OCI-LY7 (cell line): ENCODE measurements around the gene GRIA1. TPM values are rescaled to one million over a fixed set of nuclear protein-coding genes. Genes with fewer than 3 reads are reported as not detected.

Source experiments
- BruUV-seq: library from RNA; stranded (reverse); fragments of 400-500 nt; replicated peaks from 2 replicates; lab custom pipeline; 2021; lab: Mats Ljungman, UMichigan
- CTCF ChIA-PET: fragments of 300-600 bp; sonication (Branson Sonifier 250); formaldehyde crosslinking; loops from one replicate; lab custom pipeline; 2022; ENCODE audit warnings: antibody characterized with exemption; ENCODE audit not compliant: unreplicated experiment; lab: Charles Lee
- POLR2A ChIA-PET: fragments of 300-600 bp; sonication (Branson Sonifier 250); formaldehyde crosslinking; loops from one replicate; lab custom pipeline; 2022; ENCODE audit warnings: antibody characterized with exemption; lab: Charles Lee
- DNase-seq: peaks from one replicate; pipeline ENCODE4 v3.0.0-alpha.2; 2015; ENCODE audit warnings: low spot score
- H2AFZ ChIP-seq: fragments of 200-600 bp; sonication (generic), shearing (Covaris generic); 2 replicates; pipeline ENCODE4 v1.6.1; 2014; ENCODE audit warnings: mild to moderate bottlenecking, antibody characterized with exemption, low read length, moderate library complexity
- H3K27ac ChIP-seq: fragments of 200-600 bp; sonication (generic); 2 replicates; pipeline ENCODE4 v1.5.1; 2014; ENCODE audit warnings: mixed run types, low read depth, mild to moderate bottlenecking, moderate library complexity, low read length, inconsistent platforms; ENCODE audit not compliant: poor library complexity, severe bottlenecking
- H3K36me3 ChIP-seq: fragments of 200-600 bp; sonication (generic); 2 replicates; pipeline ENCODE4 v1.6.1; 2014; ENCODE audit warnings: mild to moderate bottlenecking, antibody characterized with exemption, low read length, moderate library complexity, mixed read lengths; ENCODE audit not compliant: insufficient read depth
- H3K4me1 ChIP-seq: fragments of 200-600 bp; sonication (generic); 2 replicates; pipeline ENCODE4 v1.5.1; 2014; ENCODE audit warnings: mild to moderate bottlenecking, low read length; ENCODE audit not compliant: insufficient read depth, poor library complexity, severe bottlenecking
- H3K4me2 ChIP-seq: fragments of 200-600 bp; sonication (generic); 2 replicates; pipeline ENCODE4 v1.6.1; 2014; ENCODE audit warnings: mild to moderate bottlenecking, low read length
- H3K4me3 ChIP-seq: fragments of 200-600 bp; sonication (generic); 2 replicates; pipeline ENCODE4 v1.5.1; 2014; ENCODE audit warnings: mild to moderate bottlenecking, low read depth, low read length; ENCODE audit not compliant: poor library complexity, severe bottlenecking
- H3K79me2 ChIP-seq: fragments of 200-600 bp; sonication (generic); 2 replicates; pipeline ENCODE4 v1.6.1; 2016; ENCODE audit warnings: low read depth, mild to moderate bottlenecking, low read length, moderate library complexity, mixed read lengths; ENCODE audit not compliant: insufficient read depth
- H3K9me2 ChIP-seq: fragments of 200-600 bp; sonication (generic); 2 replicates; pipeline ENCODE4 v1.6.1; 2016; ENCODE audit warnings: mild to moderate bottlenecking, low read length, mixed read lengths; ENCODE audit not compliant: insufficient read depth
- H3K9me3 ChIP-seq: fragments of 200-600 bp; sonication (generic); 2 replicates; pipeline ENCODE4 v1.6.1; 2014; ENCODE audit warnings: mild to moderate bottlenecking, mixed run types, low read length, mixed read lengths
- H4K20me1 ChIP-seq: fragments of 200-600 bp; sonication (generic); 2 replicates; pipeline ENCODE4 v1.6.1; 2014; ENCODE audit warnings: mild to moderate bottlenecking, antibody characterized with exemption, low read length, moderate library complexity, mixed read lengths; ENCODE audit not compliant: insufficient read depth
- EZH2phosphoT487 ChIP-seq: fragments of 200-600 bp; sonication (generic); IDR thresholded peaks from 2 replicates; pipeline ENCODE4 v1.6.1; 2018; ENCODE audit warnings: low read depth, borderline replicate concordance, mild to moderate bottlenecking, mixed run types, antibody characterized with exemption, low read length, moderate library complexity, mixed read lengths
- intact Hi-C: fragments of 100-400 bp; cut with micrococcal nuclease; formaldehyde crosslinking; loops from one replicate; pipeline ENCODE4 v1.10.0; 2022; ENCODE audit not compliant: unreplicated experiment
- total RNA-seq, 2 experiments: library from RNA; depleted of rRNA in 1 of 2; stranded (reverse); fragments of >200 nt in 1 of 2; shearing (Covaris generic) in 1 of 2; gene quantifications; 2 replicates each; pipeline ENCODE4 v1.2.3, GENCODE V29; 2014 to 2022
- TF ChIP-seq, protein P1 (sequence below): fragments of 200-600 bp; sonication (generic); conservative IDR thresholded peaks from 2 replicates; pipeline ENCODE4 v1.5.1; 2014; ENCODE audit warnings: mild to moderate bottlenecking, antibody characterized with exemption, low read length, moderate library complexity, mixed read lengths

Gene GRIA1
- total RNA-seq, 2 experiments from 2014 or later: not detected

DNA sequence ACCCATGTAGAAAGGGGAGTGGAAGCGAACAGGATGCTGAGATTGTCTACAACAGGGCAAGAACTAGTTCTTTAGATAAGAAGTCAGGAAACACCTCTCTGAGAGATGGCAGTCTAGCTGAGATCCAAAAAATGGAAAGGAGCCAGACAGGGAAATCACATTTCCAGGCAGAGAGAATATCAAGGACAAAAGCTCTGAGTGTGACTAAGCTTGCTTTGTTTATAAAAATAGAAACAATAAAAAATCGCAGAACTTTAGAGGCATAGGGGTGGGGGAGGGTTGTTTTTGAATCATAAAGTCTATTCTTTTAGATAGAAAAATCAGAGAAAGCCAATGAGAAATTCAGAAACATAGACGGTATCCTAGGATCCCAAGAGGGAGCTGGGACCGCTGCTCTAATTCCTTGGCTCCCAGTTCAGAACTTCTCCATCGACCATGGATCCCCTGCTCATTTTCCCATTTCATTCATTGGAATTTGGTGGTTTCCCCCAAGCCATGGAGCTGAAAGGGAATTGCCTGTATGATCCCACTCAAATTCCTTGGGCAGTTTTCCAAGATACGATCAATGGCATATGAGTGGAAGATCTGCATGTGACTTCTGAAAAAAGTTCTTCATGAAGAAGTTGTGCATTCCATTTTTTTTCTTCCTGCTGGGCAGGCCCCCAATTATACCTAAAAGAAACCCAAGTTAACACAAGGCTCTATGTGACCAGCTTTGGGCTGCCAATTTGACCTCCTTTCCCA is 182.0 kb downstream of the GRIA1 start:
- no peaks in the 10 kb centered on the region for H3K79me2 ChIP-seq
- ChIA-PET CTCF (interaction anchor here (0.5 kb wide), 1 partner anchor 352 kb away, joined by 3 read pairs; no protein-coding TSS in a partner anchor), POLR2A (interaction anchor here (0.7 to 2.1 kb wide), 3 partner anchors 12 to 34 kb away, joined by 4 to 7 read pairs (median 4); no protein-coding TSS in a partner anchor)
- H3K9me3 ChIP-seq: no peaks in the 10 kb centered on the region
- TF ChIP-seq EZH2phosphoT487: no peak
- TF ChIP-seq, protein P1, sequence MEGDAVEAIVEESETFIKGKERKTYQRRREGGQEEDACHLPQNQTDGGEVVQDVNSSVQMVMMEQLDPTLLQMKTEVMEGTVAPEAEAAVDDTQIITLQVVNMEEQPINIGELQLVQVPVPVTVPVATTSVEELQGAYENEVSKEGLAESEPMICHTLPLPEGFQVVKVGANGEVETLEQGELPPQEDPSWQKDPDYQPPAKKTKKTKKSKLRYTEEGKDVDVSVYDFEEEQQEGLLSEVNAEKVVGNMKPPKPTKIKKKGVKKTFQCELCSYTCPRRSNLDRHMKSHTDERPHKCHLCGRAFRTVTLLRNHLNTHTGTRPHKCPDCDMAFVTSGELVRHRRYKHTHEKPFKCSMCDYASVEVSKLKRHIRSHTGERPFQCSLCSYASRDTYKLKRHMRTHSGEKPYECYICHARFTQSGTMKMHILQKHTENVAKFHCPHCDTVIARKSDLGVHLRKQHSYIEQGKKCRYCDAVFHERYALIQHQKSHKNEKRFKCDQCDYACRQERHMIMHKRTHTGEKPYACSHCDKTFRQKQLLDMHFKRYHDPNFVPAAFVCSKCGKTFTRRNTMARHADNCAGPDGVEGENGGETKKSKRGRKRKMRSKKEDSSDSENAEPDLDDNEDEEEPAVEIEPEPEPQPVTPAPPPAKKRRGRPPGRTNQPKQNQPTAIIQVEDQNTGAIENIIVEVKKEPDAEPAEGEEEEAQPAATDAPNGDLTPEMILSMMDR: no peak
- H4K20me1 ChIP-seq: no peaks in the 10 kb centered on the region
- no TSS peak for BruUV-seq
- H3K4me3 ChIP-seq: no peak overlapping the region
- no peak overlapping the region for H2AFZ ChIP-seq
- no peak for DNase-seq
- H3K27ac ChIP-seq: no peak overlapping the region
- no peaks in the 10 kb centered on the region for H3K36me3 ChIP-seq
- intact Hi-C loops: no loop called here
- H3K9me2 ChIP-seq: no peaks in the 10 kb centered on the region
- no peaks in the 10 kb centered on the region for H3K4me1 ChIP-seq
- no peak overlapping the region for H3K4me2 ChIP-seq

DNA sequence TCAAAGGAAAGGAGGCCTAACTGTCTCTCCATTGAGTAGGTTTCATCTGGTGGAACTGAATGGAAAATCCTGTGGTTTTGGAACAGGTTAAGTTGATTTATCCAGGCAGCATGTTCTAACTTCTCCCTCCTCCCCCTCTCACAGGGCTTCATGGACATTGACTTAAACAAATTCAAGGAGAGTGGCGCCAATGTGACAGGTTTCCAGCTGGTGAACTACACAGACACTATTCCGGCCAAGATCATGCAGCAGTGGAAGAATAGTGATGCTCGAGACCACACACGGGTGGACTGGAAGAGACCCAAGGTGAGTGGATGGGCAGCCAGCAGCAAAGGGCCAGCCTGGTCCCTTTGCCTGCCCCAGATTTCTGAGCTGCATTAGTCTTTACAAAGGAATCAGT is 183.9 kb downstream of the GRIA1 start:
- Histone ChIP-seq H3K4me2 (no peak overlapping the region), H3K4me1 (no peaks in the 10 kb centered on the region), H3K4me3 (no peak overlapping the region), H3K79me2 (no peaks in the 10 kb centered on the region), H2AFZ (no peak overlapping the region), H4K20me1 (no peaks in the 10 kb centered on the region), H3K9me3 (no peaks in the 10 kb centered on the region), H3K27ac (no peak overlapping the region), H3K36me3 (no peaks in the 10 kb centered on the region), H3K9me2 (no peaks in the 10 kb centered on the region)
- TF ChIP-seq, protein P1: no peak
- no peak for TF ChIP-seq EZH2phosphoT487
- CTCF ChIA-PET: no interaction called here
- intact Hi-C loops: no loop called here
- DNase-seq: no peak
- no TSS peak for BruUV-seq
- POLR2A ChIA-PET: no interaction called here

DNA sequence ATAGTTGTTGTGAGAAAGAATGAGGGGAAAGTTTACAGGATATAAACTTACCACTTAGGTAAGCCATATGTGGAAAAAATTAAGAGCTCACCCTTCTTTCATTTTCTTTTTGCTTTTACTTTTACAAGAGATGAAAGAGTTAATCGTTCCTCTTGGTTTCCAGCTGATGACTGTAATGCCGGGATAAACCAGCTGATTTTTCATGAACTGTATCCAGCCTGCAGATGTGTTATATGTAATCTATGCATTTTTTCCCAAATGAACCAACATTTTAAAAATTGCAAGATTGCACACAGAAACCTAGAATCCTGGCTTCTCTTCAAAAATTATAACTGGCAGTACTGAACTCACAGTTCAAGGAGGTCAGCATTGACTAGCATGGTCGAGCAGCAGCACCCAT is 185.9 kb downstream of the GRIA1 start:
- no peaks in the 10 kb centered on the region for H3K36me3 ChIP-seq
- H2AFZ ChIP-seq: no peak overlapping the region
- no peak overlapping the region for H3K4me2 ChIP-seq
- no peaks in the 10 kb centered on the region for H3K79me2 ChIP-seq
- TF ChIP-seq EZH2phosphoT487: no peak
- TF ChIP-seq, protein P1: no peak
- H3K27ac ChIP-seq: no peak overlapping the region
- H3K9me2 ChIP-seq: no peaks in the 10 kb centered on the region
- H3K4me1 ChIP-seq: no peaks in the 10 kb centered on the region
- no peaks in the 10 kb centered on the region for H4K20me1 ChIP-seq
- no peak for DNase-seq
- ChIA-PET POLR2A (interaction anchor here (1.7 to 2.3 kb wide), 2 partner anchors 7 to 10 kb away, joined by 4 to 5 read pairs; no protein-coding TSS in a partner anchor), CTCF (no interaction called here)
- no TSS peak for BruUV-seq
- H3K9me3 ChIP-seq: no peaks in the 10 kb centered on the region
- intact Hi-C loops: no loop called here
- no peak overlapping the region for H3K4me3 ChIP-seq
